ENCODE measurements around the gene BRD3OS.
"Not testable (repeated sequence)": the region's sequence is repeated elsewhere in the genome, so short reads cannot be mapped to it uniquely, and the experiment has no call there.

BRD3OS gene

DNA sequence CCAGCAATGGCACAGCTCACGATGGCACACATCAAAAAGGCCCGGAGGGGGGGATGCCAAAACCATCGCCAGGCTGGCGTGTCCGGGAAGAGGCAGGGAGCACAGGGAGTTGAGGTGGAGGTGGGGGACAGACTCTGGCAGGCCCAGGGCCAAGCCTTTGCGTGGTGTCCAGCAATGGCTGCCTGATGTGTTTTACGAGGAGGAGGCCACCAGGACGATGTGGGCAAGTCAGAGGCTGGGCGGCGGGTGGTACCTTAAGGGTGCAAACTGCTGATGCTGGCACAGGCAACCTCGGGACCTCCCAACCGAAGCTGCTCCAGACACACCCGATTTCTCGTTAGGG is 37.9 kb upstream of the BRD3OS start:
- intact Hi-C loops (cut with DNase I), result no loop called here

GRCh38 chr9:133987946-133988665 is 37.2 kb upstream of the BRD3OS start:
- intact Hi-C loops (cut with DNase I), result no loop called here
- no peak for DNase-seq

More for the DNA sequence above, 37.9 kb upstream of the BRD3OS start:
- no peak for DNase-seq

- DNase-seq; intact Hi-C loops (cut with DNase I): not testable (repeated sequence)
These were observed 36.5 kb upstream of the BRD3OS start for GRCh38 chr9:133988771-133989170.

GRCh38 chr9:133989625-133990365 is 35.5 kb upstream of the BRD3OS start:
- intact Hi-C loops (cut with DNase I), result no loop called here
- DNase-seq, result peak in 1 of 42 donors; percentile 11

DNA sequence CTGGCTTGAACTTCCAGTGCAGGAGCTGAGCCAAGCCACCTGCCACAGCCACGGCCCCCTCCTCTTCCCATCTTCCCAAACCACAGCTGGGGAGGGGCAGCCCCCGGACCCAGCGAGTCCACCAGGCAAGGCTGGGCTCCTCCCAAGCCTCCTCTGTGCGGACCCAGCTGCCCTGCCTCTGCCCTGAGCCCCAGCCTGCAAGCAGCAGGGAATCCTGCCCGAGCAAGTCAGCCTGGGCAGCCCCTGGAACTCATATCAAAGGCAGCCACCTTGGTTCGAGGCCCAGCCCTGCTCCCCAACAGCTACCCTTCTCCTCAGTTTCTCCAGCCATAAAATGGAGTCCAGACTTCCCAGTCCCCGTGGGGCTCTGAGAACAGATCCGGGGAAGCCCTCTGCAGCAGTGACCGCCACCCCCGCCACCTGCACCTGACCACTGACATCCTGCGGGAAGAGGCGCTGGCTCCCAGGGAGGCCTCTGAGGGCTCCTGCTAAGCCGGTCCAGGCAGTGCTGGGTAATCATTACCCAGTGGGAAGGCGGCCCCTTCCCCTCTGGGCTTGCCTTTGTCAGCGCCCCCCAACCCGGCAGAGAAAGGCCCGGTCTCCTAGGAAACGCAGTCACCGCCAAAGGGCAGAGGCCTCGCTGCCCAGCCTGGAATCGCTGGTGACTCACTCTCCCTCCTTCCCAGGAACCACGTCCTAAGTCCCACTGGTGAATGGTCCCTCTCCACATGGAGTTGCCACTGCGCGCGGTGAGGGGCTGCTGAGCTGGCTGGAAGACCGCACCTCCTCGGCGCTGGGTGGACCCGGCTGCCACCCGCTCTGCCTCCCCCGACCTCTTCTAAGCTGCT is 34.7 kb upstream of the BRD3OS start:
- DNase-seq, result peak in 6 of 42 donors; percentile 14 to 67 (median 40)
- intact Hi-C loops (cut with DNase I), result no loop called here

- DNase-seq, result peak in 1 of 42 donors; percentile 27
- intact Hi-C loops (cut with DNase I), result no loop called here
These were observed 33.9 kb upstream of the BRD3OS start for GRCh38 chr9:133991214-133991921.

DNA sequence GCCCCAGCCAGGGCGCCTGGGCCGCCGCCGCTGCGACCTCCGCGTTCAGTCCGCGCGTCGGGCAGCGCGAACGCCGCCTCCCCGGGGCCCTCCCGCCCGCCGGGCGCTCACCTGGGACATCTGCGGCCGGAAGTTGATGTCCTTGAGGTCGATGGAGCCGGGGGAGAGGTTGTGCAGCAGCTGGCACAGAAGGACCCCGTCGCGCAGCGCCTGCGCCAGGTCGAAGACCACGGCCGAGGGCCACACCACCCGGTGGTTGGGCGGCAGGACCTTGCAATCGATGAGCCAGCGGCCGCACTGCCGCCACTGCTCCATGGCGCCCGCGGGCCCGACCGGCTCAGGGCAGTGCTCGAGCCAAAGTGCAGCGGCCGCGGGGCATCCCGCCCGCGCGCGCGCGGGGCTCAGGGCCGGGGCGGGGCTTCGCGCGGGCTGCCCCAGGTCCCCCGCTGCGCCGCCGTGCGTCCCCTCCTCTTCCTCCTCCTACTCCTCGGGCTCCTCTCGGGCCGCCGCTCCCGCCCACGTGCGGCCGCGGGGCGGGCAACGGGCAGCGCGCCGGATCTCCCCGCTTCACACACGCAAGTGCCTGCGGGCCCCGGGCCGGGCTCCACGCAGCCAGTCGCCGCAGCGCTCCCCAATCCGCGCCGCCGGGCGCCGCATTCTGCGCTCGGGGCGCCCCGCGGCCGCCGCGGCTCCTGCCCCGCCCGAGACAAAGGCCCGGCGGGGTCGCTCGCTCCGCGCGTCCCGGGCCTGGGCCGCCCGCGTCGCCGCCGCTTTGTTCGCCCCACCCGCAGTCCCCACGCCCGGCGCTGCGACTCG is 33.1 kb upstream of the BRD3OS start, which contains the start of gene VAV2:
TSS of gene VAV2 (minus strand) at position 361 of the 816 bp plus-strand sequence. CDS start at position 315, 46 bp downstream.
- peak in 21 of 42 donors; percentile 25 to 67 (median 50) for DNase-seq
- intact Hi-C loops (cut with DNase I), result no loop called here

DNA sequence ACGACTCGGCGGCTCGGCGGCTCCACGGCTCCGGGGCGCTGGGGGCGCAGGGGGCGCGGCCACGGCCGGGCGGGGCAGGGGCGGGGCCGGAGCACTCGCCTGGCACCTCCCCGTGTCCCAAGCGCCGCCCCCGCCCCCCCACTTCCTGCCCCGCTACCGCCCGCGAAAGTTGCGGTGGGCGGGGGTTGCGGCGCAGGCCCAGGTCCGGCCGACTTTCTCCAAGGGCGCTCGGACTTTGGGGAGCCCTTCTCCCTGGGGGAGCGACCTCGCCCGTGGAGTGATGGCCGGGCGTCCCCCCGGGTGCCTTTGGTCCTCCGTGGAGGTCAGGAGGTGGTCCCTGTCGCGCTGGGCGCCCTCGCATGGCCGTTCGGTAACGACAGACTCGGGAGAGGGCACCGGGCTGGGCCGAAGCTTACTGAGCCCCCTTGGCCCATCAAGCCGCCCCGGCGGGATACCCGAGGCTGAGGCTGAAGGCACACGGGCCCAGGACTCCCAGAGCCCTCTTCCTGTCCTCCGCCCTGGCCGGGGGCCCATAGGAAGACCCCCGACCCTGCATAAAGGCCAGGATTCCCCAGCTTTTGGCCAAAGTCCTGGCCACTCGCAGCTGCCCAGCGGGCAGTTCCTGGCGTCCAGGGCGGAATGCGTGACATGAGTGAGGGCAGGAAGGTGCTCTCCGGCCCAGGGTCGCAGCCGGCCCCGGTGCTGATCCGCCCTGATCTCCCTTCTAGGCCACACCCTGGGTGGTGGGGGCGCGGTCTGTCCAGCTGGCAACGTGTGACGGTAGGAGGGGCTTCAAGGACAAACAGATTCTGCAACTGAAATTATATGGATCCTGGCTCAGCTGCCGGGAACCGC is 32.3 kb upstream of the BRD3OS start:
- intact Hi-C loops (cut with DNase I), result no loop called here

GRCh38 chr9:133993635-133994253 is 31.5 kb upstream of the BRD3OS start:
- intact Hi-C loops (cut with DNase I), result loop anchor here (2.0 kb wide), 1 partner anchor 201 kb away; no protein-coding TSS in a partner anchor
- no peak for DNase-seq

More for the DNA sequence above, 32.3 kb upstream of the BRD3OS start:
- DNase-seq, result peak in 38 of 42 donors; percentile 37 to 78 (median 55)

GRCh38 chr9:133994353-133995011 is 30.8 kb upstream of the BRD3OS start:
- DNase-seq, result peak; percentile 52 to 93 (median 83)
- intact Hi-C loops (cut with DNase I), result loop anchor here (2.0 kb wide), 1 partner anchor 202 kb away; no protein-coding TSS in a partner anchor

DNA sequence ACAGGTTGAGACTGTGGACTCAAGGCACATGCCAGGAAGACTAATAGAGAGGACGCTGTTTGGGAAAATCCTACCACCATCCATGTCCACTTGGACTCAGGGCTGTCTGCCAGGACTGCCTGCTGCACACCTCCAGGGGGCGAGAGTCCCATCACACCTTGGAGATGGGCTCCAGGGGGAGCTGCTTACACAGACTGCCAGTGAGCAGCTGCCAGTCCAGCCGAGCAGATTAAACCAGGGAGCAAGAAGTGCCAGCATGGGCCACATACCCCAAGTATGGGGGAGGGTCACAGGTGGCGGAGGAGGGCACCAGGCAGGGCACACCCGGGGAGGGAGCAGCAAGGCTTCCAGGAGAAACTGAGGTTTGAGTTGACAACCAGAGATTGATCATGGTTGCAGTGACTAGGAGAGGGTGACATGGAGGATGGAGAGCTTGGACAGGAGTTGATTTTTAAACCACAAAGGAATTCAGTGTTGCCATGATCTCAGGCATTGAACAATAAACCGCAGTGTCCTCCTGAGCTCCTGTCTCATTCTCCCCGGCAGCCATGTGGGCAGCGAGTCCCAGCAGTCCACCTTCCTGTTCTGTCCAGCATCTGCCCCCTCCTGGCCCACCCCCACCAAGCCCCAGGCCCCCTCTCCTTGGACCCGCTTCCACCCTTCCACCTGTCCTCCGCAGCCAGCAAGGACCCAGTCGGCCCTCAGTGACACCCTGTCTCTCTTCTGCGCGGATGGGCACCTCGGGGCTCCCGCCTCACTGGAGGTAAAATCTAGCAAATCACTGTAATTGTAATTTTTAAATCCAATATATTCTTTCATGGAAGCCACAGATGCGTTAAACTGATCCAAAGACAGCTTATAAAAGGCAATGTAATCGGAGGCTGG is 30.0 kb upstream of the BRD3OS start:
- intact Hi-C loops (cut with DNase I), result loop anchor here (2.0 kb wide), 1 partner anchor 202 kb away; no protein-coding TSS in a partner anchor
- DNase-seq, result no peak

- intact Hi-C loops (cut with DNase I), result no loop called here
- peak in 15 of 42 donors; percentile 26 to 64 (median 49) for DNase-seq
These were observed 28.5 kb upstream of the BRD3OS start for GRCh38 chr9:133996531-133997520.

- intact Hi-C loops (cut with DNase I), result no loop called here
- DNase-seq, result no peak
These were observed 27.7 kb upstream of the BRD3OS start for GRCh38 chr9:133997584-133997983.
